Loucy (cell line): ENCODE measurements around the gene PIBF1.

Source experiments
- CTCF ChIP-seq: fragments of 200-600 bp; sonication (generic); conservative IDR thresholded peaks from 2 replicates; pipeline ENCODE4 v1.5.1; 2014; ENCODE audit warnings: mild to moderate bottlenecking, antibody characterized with exemption, low read length
- EZH2phosphoT487 ChIP-seq: fragments of 200-600 bp; IDR thresholded peaks from 2 replicates; pipeline ENCODE4 v1.6.1; 2018; ENCODE audit warnings: antibody characterized with exemption, mild to moderate bottlenecking, moderate library complexity, borderline replicate concordance

- TF ChIP-seq EZH2phosphoT487 (no peak), CTCF (no peak)
Measured at GRCh38 chr13:72804301-72804700, 22.4 kb downstream of the PIBF1 start.
